ENCODE data around the gene PTPRE.
A peak's percentile ranks its signal among the peaks of the same experiment; 100 is the strongest.

The PTPRE gene

GRCh38 chr10:128049226-128050120 is 142.6 kb downstream of the PTPRE start:
- no peak for DNase-seq

- no peak for DNase-seq
Measured at GRCh38 chr10:128050121-128050516, 143.2 kb downstream of the PTPRE start.

DNA sequence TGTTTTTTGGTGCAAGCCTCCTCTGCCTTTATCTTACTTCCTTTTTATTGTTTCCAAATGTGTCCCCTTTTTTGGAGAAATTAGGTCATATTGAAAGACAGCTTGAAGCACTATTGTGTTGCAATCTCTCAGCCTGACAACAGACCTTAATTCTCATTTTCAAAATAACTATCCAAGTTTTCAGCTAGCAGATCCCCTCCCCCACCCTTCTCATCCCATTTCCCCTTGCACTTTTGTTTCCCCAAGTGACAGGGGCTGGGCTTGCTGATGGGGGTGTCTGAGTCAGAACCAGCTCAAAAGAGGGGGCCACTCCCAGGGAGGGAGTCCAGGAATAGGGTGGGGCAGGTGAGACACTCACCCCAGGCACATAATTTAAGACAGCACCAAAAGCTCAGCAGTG is 144.0 kb downstream of the PTPRE start:
- peak; percentile 21 for DNase-seq

GRCh38 chr10:128051548-128051947 is 144.6 kb downstream of the PTPRE start:
- no peak for DNase-seq

DNA sequence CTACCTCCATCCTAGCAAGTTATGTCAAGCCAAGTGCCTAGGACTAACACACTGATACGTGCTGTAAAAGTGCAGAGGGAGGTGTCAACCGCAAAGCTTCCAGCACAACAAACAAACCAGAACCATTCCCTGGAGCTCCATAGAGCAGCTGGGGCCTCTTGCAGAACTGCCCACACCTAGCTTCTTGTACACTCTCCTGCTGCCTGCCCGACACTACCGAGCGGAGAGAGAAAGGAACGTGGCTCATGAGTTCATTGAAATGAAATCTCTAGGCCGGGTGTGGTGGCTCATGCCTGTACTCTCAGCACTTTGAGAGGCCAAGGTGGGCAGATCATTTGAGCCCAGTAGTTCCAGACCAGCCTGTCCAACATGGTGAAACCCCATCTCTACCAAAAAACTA is 145.8 kb downstream of the PTPRE start:
- no peak for DNase-seq

GRCh38 chr10:128053356-128053755 is 146.5 kb downstream of the PTPRE start:
- DNase-seq, result no peak

GRCh38 chr10:128054163-128054970 is 147.5 kb downstream of the PTPRE start:
- no peak for DNase-seq

- no peak for DNase-seq
Measured at GRCh38 chr10:128055061-128055868, 148.4 kb downstream of the PTPRE start.

DNA sequence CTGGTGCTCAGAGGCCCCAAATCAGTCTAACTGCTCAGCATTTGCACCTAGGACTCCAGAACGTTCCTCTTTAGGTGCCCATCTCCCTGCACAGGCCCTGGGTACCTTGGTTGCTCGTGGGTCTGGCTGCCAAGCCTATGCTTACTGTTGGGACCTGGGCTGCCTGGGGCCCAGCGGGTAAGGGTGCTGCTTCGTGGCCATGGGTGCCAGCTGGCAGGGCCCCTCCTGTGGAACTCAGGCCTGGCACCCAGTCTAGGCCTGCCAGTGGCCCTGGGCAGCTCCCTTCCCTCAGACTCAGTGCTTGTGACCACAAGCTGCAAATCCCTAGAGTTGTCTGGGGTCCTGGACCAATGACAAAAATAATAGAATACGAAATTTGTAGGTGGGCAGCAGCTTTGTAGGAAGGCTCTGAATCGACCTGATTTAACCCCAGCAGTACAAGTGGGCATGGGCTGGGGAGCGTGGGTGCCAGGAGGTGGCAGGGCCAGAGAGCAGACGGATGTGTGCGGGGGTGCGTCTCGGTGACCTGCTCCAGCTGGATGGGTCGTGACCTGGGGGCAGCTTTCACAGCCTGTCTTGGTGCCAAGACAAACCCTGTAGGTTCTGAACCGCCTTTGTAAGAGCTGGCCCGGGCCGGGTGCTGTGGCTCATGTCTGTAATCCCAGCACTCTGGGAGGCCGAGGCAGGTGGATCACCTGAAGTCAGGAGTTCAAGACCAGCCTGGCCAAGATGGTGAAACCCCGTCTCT is 149.6 kb downstream of the PTPRE start:
- no peak for DNase-seq

- DNase-seq, result no peak
Measured at GRCh38 chr10:128058106-128058749, 151.3 kb downstream of the PTPRE start.

- DNase-seq, result no peak
Measured at GRCh38 chr10:128058750-128059134, 151.8 kb downstream of the PTPRE start.

DNA sequence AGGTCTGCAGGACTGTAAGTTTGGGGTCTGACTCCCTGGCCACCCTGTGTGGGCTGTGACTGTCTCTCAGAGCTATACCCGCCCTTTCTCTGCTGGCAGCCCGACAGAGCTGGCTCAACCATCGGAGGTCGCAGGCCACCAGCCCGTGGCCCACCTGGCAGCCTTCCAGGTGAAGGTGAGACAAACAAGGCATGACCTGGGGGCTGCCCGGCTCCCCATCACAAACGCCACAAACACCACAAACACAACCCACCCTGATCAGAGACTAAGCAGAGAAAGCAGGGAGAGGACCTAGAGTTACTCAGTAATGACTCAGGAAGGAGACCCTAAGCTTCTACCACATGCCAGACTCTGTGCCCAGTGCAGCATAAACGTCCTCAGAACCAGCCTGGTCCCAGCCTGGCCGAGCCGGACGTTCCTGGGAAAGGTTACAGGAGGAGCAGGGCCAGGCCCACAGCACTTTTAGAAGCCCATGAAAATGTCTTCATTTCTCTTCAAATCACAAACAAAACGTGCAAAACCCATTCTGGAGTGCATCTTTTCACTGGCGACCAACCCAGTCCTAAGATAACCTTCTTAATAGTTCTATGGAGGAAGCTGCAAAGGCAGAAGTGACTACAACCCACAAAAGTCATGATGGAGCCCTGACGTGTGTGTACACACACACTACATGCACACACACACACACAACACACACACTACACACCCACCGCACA is 152.5 kb downstream of the PTPRE start:
- peak; percentile 25 for DNase-seq

- DNase-seq, result no peak
Measured at GRCh38 chr10:128059982-128060293, 153.0 kb downstream of the PTPRE start.

DNA sequence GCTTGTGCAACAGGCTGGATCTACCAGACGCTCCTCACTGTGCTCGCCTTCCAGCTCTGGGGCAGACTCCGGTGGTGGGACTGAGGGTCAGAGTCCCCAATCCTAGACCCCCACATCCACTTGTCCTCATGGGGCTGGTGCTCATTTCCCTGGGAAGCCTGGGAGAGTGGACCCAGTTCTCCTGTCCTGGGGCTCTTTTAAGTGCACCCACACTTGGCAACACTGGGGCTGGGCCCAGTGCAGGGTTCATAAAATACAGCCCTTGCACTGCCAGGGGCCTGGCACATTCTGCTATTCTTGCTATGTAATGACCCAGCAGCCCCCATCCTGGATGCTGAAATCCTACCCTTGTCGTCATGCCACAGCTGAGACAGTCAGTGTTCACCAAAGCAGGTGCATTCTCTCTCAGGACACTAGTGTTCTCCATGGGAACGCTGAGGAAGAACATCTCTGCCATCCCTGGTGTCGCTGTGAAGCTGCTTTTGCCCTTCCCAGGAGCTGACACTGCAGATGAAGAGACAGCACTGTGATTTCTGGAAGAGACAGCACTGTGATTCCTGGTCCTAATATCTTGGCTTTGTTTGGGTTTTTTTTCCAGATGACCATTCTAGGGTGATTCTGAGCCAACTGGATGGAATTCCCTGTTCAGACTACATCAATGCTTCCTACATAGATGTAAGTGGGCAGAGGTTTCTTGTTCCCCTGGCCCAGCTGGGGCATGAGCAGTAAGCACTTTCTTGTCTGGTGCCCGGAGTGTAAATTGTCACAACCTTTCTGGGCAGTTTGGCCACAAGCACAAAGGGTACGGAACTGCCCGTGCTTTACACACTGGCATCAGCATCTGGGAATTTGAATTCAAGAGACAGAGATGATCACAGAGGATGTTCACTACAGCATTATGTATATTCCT is 153.7 kb downstream of the PTPRE start:
- no peak for DNase-seq

- no peak for DNase-seq
Measured at GRCh38 chr10:128061306-128062300, 154.7 kb downstream of the PTPRE start.

DNA sequence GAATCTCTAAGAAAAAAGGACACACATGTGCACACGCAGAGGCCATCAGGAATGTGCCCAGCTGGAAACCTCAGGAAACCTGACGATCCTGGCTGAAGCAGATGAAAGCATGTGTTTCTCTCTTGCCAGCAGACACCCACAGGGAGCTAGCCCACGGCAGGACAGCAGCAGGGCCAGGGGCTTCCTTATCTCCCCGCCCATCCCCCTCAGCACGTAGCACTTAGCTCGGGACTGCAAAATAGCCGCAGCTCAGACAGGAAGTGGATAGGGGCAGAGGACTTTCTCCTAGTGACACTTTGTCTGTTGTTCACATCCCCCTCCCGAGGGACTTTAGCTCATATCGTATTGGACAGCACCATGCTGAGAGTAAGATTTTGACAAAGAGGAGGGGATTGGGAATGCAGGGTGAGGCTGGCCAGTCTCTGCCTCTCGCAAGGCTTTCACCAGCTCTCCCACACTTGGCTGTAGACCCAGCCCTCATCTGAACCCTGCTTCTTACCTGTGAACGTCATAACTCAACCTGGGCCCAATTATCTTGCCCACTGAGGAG is 155.5 kb downstream of the PTPRE start:
- DNase-seq, result peak; percentile 32

DNA sequence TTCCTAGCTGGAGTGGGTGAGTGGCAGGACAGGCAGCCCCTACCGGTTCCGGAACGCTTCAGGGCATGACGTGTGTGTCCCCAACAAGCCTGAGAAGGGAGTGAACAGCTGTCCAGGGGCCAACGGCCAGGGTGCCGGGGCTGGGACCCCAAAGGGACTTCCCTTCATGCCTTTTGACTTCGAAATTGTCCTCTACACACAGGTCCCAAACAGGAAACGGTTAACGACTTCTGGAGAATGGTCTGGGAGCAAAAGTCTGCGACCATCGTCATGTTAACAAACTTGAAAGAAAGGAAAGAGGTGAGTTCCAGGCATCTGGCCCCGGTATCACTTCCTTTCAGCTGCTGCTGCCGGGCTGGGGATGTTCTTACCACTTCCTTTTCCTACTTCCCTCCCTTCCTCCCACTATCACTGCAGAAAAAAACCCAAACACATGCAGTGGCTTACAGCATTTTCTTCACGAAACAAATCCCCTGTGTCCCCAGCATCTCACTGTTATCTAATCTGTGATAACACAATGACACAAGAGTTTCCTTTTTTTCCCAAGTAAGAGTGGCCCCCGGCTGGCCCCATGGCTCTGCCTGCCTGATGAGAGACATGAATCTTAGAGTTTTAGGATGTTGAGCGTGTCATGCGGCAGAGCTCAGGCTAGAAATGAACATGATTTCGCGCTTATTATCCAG is 156.1 kb downstream of the PTPRE start:
- DNase-seq, result peak; percentile 77

DNA sequence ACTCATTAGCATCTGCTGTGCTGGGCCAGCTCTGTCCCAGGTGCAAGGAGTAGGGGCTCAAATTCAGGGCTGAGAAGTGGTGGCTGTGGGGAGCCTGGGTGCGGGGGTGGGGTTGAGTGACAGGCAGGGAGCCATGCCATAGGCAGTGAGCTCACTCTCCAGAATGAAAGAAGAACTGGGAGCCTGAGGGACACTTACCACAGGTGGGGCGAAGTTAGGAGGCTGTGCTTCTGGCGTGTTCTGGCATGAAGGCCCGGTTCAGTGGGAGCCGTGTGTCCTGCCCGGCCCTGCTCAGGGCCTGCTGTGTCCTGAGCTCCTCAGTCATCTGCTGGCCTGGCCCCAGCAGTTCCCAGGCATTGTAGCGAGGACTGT is 156.8 kb downstream of the PTPRE start:
- peak; percentile 22 for DNase-seq

All from CD4-positive, alpha-beta T cell treated with Interleukin-21 for 1 hour (primary cell).